HG02973 (cell line): ENCODE results near the gene DTX1.

Experiments used
- ATAC-seq: cut with Tn5 transposase; IDR thresholded peaks from one replicate; pipeline ENCODE4 v1.9.1; 2021; ENCODE audit warnings: moderate library complexity; ENCODE audit not compliant: unreplicated experiment

DTX1 gene

GRCh38 chr12:113092607-113093408 lies 36.3 kb downstream of the DTX1 start:
- no peak for ATAC-seq

- ATAC-seq, result no peak
Observed at GRCh38 chr12:113093409-113094101, 37.0 kb downstream of the DTX1 start.

- ATAC-seq, result no peak
Observed at GRCh38 chr12:113094738-113095137, 38.2 kb downstream of the DTX1 start.

GRCh38 chr12:113095405-113095804 lies 38.9 kb downstream of the DTX1 start:
- no peak for ATAC-seq

- no peak for ATAC-seq
Observed at GRCh38 chr12:113096675-113097461, 40.3 kb downstream of the DTX1 start.

GRCh38 chr12:113097716-113098440 lies 41.3 kb downstream of the DTX1 start:
- ATAC-seq, result no peak

- no peak for ATAC-seq
Observed at GRCh38 chr12:113098441-113099028, 42.0 kb downstream of the DTX1 start.

- ATAC-seq, result no peak
Observed at GRCh38 chr12:113099364-113099763, 42.8 kb downstream of the DTX1 start.

GRCh38 chr12:113099764-113100163 lies 43.2 kb downstream of the DTX1 start:
- ATAC-seq, result no peak

GRCh38 chr12:113101751-113102150 lies 45.2 kb downstream of the DTX1 start:
- no peak for ATAC-seq

- ATAC-seq, result no peak
Observed at GRCh38 chr12:113102811-113103210, 46.3 kb downstream of the DTX1 start.

- no peak for ATAC-seq
Observed at GRCh38 chr12:113103756-113104450, 47.4 kb downstream of the DTX1 start.

- no peak for ATAC-seq
Observed at GRCh38 chr12:113104953-113105510, 48.5 kb downstream of the DTX1 start.

- no peak for ATAC-seq
Observed at GRCh38 chr12:113105606-113106271, 49.2 kb downstream of the DTX1 start.

GRCh38 chr12:113106361-113106760 lies 49.8 kb downstream of the DTX1 start:
- ATAC-seq, result no peak

- ATAC-seq, result no peak
Observed at GRCh38 chr12:113108308-113108707, 51.8 kb downstream of the DTX1 start.

GRCh38 chr12:113109360-113109759 lies 52.8 kb downstream of the DTX1 start:
- no peak for ATAC-seq

GRCh38 chr12:113109872-113110599 lies 53.5 kb downstream of the DTX1 start:
- no peak for ATAC-seq
